ENCODE data around the gene NME3. TPM values are rescaled to one million over a fixed set of nuclear protein-coding genes. Genes with fewer than 3 reads are reported as not detected.

Gene NME3
- total and polyA plus RNA-seq, 10 of the 15 experiments (the other 5 are each of a cell fraction or from before 2014, with no cell fraction given): 0.61 to 55.5 (median 26.5) TPM

DNA sequence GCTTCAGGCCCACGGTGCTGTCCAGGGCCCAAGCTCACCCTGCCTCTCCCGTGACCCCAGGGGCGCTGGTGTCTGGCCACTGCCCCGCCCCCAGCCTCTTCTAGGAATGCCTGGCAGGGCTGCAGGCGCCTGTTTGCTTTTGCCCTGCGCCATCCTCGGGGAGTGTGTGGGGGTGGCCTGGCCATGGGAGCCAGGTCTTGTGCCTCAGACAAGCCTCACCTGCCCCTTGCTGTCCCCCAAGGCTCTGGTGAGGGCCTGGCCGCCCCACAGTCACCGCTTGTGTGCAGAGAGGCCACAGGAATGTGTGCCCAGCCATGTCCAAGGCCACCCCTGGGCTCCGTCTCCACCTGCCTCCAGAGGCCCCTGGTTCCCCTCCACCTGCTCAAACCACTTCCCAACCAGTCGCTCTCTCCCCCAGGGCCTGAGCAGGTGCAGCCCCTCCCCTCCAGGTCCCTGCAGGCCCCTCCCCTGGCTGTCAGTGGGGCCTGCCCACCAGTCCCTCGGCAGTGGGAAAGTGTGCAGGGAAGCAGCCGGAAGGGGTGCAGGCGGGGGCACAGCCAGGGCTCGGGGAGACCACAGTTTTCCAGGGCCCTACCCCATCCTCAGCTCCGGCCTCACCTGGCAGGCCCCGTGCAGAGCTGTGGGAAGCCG, 23.0 kb upstream of the NME3 start:
- DNase-seq (ENCODE audit: low read depth, low spot score) (no peak), ATAC-seq (no peak), FAIRE-seq (no peak)
- in situ Hi-C loops (cut with MboI) (no loop called here), intact Hi-C loops (cut with micrococcal nuclease; ENCODE audit: unreplicated experiment) (no loop called here)
- ChIA-PET CTCF (no interaction called here), RAD21 (ENCODE audit: unreplicated experiment) (no interaction called here), SMC1A (ENCODE audit: uncharacterized antibody, unreplicated experiment) (no interaction called here), POLR2A (no interaction called here)
- TF ChIP-seq RBBP5 (conservative IDR thresholded peaks at IDR 0.05) (no peak), ASH2L (IDR thresholded peaks at IDR 0.05; ENCODE audit: borderline replicate concordance, low read depth) (no peak), CBX5 (IDR thresholded peaks at IDR 0.05; ENCODE audit: low read depth) (no peak), STAT1 (conservative IDR thresholded peaks at IDR 0.05) (no peak), BCLAF1 (IDR thresholded peaks at IDR 0.05) (no peak), NR2C1 (IDR thresholded peaks at IDR 0.05) (no peak), MTA2 (IDR thresholded peaks at IDR 0.05; ENCODE audit: low read depth) (no peak), ZNF274 (IDR thresholded peaks at IDR 0.05; ENCODE audit: insufficient read depth, insufficient read length) (no peak), ELK1 (IDR thresholded peaks at IDR 0.05; ENCODE audit: low read depth, low read length) (no peak), MLLT1 (IDR thresholded peaks at IDR 0.05) (no peak), CEBPB (IDR thresholded peaks at IDR 0.05; ENCODE audit: borderline replicate concordance in 1 of 2, low read depth in 2 of 2, low read length in 2 of 2) (no peak), EGR1 (IDR thresholded peaks at IDR 0.05; ENCODE audit: borderline replicate concordance in 1 of 2, low read depth in 2 of 2, low read length in 2 of 2) (no peak), RAD51 (IDR thresholded peaks at IDR 0.05) (no peak), FOXK2 (IDR thresholded peaks at IDR 0.05) (no peak), FOXM1 (IDR thresholded peaks at IDR 0.05; ENCODE audit: low read depth, low read length) (no peak), RUNX3 (IDR thresholded peaks at IDR 0.05; ENCODE audit: low read length) (no peak)
- TF ChIP-seq, protein P1, sequence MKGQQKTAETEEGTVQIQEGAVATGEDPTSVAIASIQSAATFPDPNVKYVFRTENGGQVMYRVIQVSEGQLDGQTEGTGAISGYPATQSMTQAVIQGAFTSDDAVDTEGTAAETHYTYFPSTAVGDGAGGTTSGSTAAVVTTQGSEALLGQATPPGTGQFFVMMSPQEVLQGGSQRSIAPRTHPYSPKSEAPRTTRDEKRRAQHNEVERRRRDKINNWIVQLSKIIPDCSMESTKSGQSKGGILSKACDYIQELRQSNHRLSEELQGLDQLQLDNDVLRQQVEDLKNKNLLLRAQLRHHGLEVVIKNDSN (IDR thresholded peaks at IDR 0.05; ENCODE audit: borderline replicate concordance, extremely low read length, insufficient read depth, low read depth, low read length): no peak
- Histone ChIP-seq H2AFZ (ENCODE audit: control insufficient read depth, low read depth, low read length) (no peak overlapping the region), H3K4me3 (no peak overlapping the region), H3K4me2 (ENCODE audit: control insufficient read depth, insufficient read depth) (no peak overlapping the region), H3K9me3 (replicated peaks; ENCODE audit: control insufficient read depth, insufficient read depth, low read length) (no peaks in the 10 kb centered on the region; the same call in 2 of the 3 replicates), H3K9ac (ENCODE audit: control insufficient read depth, insufficient read depth, low read length) (no peak overlapping the region), H3K27ac (ENCODE audit: control insufficient read depth, insufficient read depth) (no peak overlapping the region), H3K36me3 (ENCODE audit: control insufficient read depth in 2 of 2, insufficient read depth in 2 of 2, low read length in 1 of 2) (peaks cover 0 to 7% of the 10 kb centered on the region in 2 experiments; a peak in 2 of 4 replicates), H3K4me1 (ENCODE audit: control insufficient read depth, insufficient read depth, low read length) (no peaks in the 10 kb centered on the region), H3K27me3 (replicated peaks in 1 of 2; ENCODE audit: control insufficient read depth in 2 of 2, insufficient read depth in 2 of 2, low read length in 1 of 2) (no peaks in the 10 kb centered on the region), H4K20me1 (ENCODE audit: control insufficient read depth, insufficient read depth) (no peaks in the 10 kb centered on the region), H3K79me2 (ENCODE audit: control insufficient read depth, insufficient read depth, low read length) (no peaks in the 10 kb centered on the region)
- BruUV-seq (replicated peaks): no TSS peak
- 72% methylated on average over 16 of the region's 18 CpGs for WGBS (ENCODE audit: insufficient coverage, insufficient replicate concordance, low lambda C conversion rate, missing lambda C conversion rate)

Measured in GM12878 (cell line).